Activated T-cell treated with anti-CD3 and anti-CD28 coated beads, Interleukin-2, amount 50 U/mL, for 4 hours (primary cell): Measurements from ENCODE around the gene RNASE8. TPM values are rescaled to one million over a fixed set of nuclear protein-coding genes. Genes with fewer than 3 reads are reported as not detected.
A peak's percentile ranks its signal among the peaks of the same experiment; 100 is the strongest.

ENCODE experiments used
- ATAC-seq, 2 donors: fragments of 200-7000 bp; cut with Tn5 transposase; one replicate each; pipeline ENCODE4 v1.10.0; 2021
- DNase-seq: peaks from one replicate; pipeline ENCODE4 v3.0.0-alpha.2; 2020
- H3K27me3 Mint-ChIP-seq: one replicate; pipeline ENCODE4 v1.8.0; 2021; ENCODE audit warnings: low read depth, mixed read lengths
- H3K36me3 Mint-ChIP-seq: one replicate; pipeline ENCODE4 v1.8.0; 2022; ENCODE audit warnings: mixed read lengths; ENCODE audit not compliant: insufficient read depth
- H3K4me1 Mint-ChIP-seq: one replicate; pipeline ENCODE4 v1.8.0; 2021; ENCODE audit warnings: low read depth, mixed read lengths
- H3K4me3 Mint-ChIP-seq: one replicate; pipeline ENCODE4 v1.8.0; 2021; ENCODE audit warnings: mild to moderate bottlenecking, moderate library complexity, mixed read lengths
- H3K9me3 Mint-ChIP-seq: one replicate; pipeline ENCODE4 v1.8.0; 2021; ENCODE audit warnings: mixed read lengths
- total RNA-seq, 3 donors: library from RNA; stranded (reverse); gene quantifications; one replicate each; pipeline ENCODE4 v1.2.1, GENCODE V29; 2021

RNASE8 gene
- total RNA-seq, 3 donors from 2014 or later = not detected

- ATAC-seq (peak; percentile 92 to 96), DNase-seq (peak; percentile 94)
- Mint-ChIP-seq H3K27me3 (peaks cover 2% of the 10 kb centered on the region), H3K4me3 (no peak overlapping the region), H3K9me3 (no peaks in the 10 kb centered on the region), H3K36me3 (no peaks in the 10 kb centered on the region), H3K4me1 (peaks cover 25% of the 10 kb centered on the region)
Measured at GRCh38 chr14:21092273-21093011, 34.8 kb downstream of the RNASE8 start.

- Mint-ChIP-seq H3K4me3 (no peak overlapping the region), H3K4me1 (peaks cover 20% of the 10 kb centered on the region), H3K27me3 (peaks cover 2% of the 10 kb centered on the region), H3K9me3 (no peaks in the 10 kb centered on the region), H3K36me3 (no peaks in the 10 kb centered on the region)
- DNase-seq = no peak
- no peak for ATAC-seq
Measured at GRCh38 chr14:21093018-21093417, 35.4 kb downstream of the RNASE8 start.

DNA sequence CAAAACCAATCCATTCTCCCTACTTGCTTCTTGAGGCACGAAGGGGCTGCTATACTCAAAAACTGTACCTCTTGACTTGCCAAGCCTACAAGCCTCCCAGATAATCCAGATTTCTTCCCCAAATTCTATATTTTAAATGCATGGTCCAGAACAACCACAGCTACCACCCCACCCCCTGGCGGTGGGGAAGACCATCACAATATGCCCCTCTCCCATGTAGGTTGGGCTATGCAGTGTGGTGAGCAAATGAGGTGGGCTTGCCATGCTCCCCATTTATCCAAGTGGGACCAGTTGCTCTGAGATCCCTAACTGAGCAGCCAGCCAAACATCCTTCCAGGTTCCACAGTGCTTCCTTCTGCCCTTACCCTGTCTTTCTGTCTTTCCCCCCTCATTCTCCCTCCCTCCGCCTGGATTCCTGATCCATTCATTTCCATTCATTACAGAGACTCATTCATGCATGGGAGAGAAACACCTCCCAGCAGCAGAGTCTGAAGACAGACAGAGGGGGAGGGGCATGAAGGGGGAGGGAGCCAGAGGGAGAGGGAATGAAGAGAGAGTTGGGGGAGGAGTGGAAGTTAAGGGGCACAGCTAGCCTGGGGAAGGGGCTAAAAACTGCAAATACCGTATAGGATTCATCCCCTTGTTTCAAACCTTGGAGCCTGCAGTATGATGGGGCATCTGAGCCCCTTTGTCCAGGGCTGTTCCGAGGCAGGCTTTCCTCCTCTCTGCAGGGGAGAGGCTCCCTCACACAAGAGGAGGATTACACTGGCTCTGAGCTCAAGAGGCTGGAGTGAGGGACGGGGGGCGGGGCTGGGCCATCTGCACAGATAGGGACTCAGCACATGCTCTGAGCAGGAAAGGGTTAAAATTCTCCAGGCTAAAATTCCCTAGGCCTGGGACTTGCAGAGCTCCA lies 36.4 kb downstream of the RNASE8 start:
- H3K9me3 Mint-ChIP-seq = no peaks in the 10 kb centered on the region
- ATAC-seq = no peak
- H3K4me1 Mint-ChIP-seq = peaks cover 19% of the 10 kb centered on the region
- peaks cover 2% of the 10 kb centered on the region for H3K27me3 Mint-ChIP-seq
- H3K36me3 Mint-ChIP-seq = no peaks in the 10 kb centered on the region
- no peak overlapping the region for H3K4me3 Mint-ChIP-seq
- no peak for DNase-seq

DNA sequence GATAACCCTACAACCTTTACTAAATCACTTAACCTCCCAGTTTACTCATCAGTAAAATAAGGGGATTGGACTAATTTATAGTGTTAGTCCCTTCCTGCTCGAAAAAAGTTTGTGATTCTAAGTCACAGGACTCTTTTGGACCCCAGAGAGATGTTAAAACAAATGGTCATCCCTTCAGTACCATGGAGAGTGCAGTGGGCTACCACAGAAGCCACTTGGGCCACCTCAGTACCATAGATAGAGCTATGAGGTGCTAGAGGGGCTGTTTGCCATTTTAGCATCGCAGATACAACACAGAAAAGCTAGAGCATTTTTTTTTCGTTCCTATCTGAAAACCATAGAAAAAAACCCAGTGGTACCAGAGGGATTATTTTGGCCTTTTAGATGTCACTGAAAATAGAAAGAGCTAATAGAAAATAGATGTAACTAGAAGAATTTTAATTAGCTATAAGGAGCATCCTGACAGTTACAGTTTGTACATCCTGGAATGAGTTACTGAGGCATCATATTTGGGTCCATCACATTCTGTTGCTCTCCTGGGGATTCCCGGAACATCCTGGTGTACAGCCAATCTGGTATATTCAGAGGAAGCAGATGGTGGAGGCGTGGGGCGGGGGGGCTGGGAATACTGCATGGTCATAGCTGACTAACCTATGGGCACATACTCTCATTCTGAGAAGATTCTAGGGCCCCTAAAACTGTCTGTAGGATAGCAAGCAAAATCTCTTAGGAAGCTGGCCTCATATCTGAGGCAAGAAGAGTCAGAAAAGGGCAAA lies 38.0 kb downstream of the RNASE8 start:
- Mint-ChIP-seq H3K4me1 (peaks cover 22% of the 10 kb centered on the region), H3K9me3 (no peaks in the 10 kb centered on the region), H3K4me3 (no peak overlapping the region), H3K36me3 (no peaks in the 10 kb centered on the region), H3K27me3 (peaks cover 2% of the 10 kb centered on the region)
- no peak for ATAC-seq
- no peak for DNase-seq

DNA sequence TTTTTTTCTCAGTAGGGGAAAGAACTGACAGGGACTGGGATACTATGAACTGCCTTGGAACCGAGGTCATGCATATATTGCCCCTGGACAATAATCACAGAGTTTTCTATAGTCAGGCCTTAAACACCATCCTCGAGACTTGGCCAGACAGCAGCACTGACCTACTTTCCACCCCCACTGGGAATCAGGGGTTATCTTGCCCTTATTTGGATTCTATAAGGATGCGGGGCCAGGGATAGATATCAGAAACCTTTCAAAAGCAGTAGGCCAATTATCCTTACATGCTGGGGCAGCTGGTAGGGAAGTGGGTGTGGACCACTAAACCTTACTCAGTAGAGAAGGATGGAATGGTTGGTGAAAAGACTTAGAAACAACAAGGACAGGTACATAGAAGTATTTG lies 38.8 kb downstream of the RNASE8 start:
- no peaks in the 10 kb centered on the region for H3K9me3 Mint-ChIP-seq
- peaks cover 3% of the 10 kb centered on the region for H3K27me3 Mint-ChIP-seq
- DNase-seq (no peak), ATAC-seq (no peak)
- H3K4me1 Mint-ChIP-seq = peaks cover 22% of the 10 kb centered on the region
- H3K4me3 Mint-ChIP-seq = peak overlapping the region; percentile 80
- no peaks in the 10 kb centered on the region for H3K36me3 Mint-ChIP-seq

DNA sequence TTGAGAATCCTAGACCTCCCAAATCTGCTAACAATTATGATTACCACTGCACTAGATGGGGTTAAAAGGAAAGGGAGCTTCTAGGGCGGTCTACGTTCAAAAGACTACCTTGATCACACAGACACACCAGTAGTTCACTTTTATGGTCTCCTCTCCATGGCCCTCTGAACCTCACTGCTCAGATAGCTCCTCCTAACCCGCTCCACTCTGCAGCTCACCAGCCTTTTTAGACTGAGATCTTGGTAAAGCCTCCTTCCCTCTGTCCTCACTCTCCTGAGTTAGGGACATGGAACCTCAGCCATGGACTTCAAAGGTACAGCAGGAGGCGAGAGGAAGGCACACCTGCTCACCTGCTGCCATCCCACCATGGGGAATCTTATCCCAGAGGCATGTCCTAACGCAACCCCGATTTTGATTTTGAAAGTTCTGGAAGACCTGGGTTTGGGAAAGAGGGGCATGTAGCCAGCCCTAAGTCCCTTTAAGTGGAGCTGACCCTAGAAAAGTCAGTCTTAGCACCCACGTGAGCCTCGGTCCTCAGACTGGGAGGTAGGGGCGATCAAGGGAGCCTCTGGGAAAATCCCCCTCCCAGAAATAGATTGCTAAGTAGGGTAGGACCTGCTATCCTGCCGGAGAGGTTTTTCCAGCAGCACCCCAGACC lies 39.5 kb downstream of the RNASE8 start:
- Mint-ChIP-seq H3K4me1 (peaks cover 23% of the 10 kb centered on the region), H3K36me3 (no peaks in the 10 kb centered on the region), H3K4me3 (peak overlapping the region; percentile 80), H3K27me3 (peaks cover 3% of the 10 kb centered on the region), H3K9me3 (no peaks in the 10 kb centered on the region)
- ATAC-seq (no peak), DNase-seq (no peak)

DNA sequence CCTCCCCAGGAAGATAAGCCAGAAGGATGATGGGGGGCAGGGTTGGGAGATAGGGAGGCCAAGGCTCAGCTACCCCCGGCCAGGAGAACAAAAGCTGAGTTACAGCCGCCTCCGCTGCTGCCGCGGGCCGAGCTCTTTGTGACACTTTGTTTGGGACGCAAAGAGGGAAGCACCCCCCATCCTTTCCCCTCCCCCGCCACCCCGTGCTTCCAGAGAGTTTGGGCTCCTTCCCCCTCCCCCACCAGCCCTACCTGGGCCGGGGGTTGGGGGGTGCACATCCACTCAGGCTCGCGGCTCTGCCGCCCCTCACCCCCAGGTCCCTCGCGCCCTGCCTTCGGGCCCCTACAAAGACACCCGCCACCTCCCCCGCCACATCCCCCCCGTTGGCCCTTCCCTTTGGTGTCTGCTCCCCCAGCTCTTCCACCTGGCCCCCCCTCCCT lies 40.0 kb downstream of the RNASE8 start:
- Mint-ChIP-seq H3K36me3 (no peaks in the 10 kb centered on the region), H3K4me1 (peaks cover 25% of the 10 kb centered on the region), H3K9me3 (no peaks in the 10 kb centered on the region), H3K27me3 (peaks cover 3% of the 10 kb centered on the region), H3K4me3 (peak overlapping the region; percentile 80)
- DNase-seq (no peak), ATAC-seq (peak in 1 of 2 donors; percentile 12)

DNA sequence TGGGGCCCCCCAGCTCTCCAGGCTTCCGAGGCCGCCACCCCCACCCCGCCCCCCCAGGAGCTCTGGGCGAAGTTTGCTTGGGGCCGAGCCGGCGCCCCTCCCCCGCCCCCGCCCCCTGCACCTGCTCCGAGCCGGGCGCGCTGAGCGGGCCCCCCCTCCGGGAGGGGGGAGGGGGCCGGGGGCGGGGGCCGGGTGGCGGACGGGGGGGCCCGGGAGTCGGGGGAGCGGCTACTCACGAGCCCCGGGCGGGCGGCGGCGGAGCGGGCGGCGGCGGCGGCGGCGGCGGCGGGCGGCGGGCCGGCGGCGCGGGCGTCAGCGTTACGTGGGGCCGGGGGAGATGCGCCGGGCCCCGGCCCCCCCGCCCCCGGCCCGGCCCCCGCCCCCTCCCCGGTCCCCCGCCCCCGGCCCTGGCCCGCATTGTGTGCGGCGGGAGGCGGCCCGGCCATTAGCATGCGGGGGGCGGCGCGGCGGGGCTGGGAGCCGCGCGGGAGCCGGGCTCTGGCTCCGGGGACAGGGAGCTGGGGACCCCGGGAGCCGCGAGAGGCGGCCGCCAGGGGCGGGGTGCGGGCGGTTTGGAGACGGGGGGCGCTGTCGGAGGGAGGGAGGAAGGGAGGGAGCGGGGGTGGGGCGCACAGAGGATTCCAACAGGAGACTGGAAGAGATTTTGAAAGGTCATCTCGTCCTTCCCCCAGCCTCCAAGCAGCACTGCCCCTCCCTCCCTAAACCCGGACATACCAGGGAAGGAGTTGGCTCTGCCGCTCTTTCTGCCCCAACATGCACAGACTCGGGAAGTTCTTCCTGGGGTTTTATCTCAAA lies 40.7 kb downstream of the RNASE8 start, which contains the start of gene ZNF219:
Gene ZNF219, minus strand, starts transcription at position 580 of the 816 bp plus-strand sequence. CDS start 5,064 bp downstream, outside the sequence.
- H3K36me3 Mint-ChIP-seq = no peaks in the 10 kb centered on the region
- DNase-seq (peak; percentile 17), ATAC-seq (peak; percentile 60 to 62)
- peaks cover 28% of the 10 kb centered on the region for H3K4me1 Mint-ChIP-seq
- no peaks in the 10 kb centered on the region for H3K9me3 Mint-ChIP-seq
- H3K27me3 Mint-ChIP-seq = peaks cover 3% of the 10 kb centered on the region
- H3K4me3 Mint-ChIP-seq = peak within 1 kb of the TSS; percentile 85

- no peak for DNase-seq
- ATAC-seq = no peak
- Mint-ChIP-seq H3K4me1 (peaks cover 30% of the 10 kb centered on the region), H3K4me3 (peak overlapping the region; percentile 85), H3K9me3 (no peaks in the 10 kb centered on the region), H3K36me3 (no peaks in the 10 kb centered on the region), H3K27me3 (peaks cover 3% of the 10 kb centered on the region)
Measured at GRCh38 chr14:21098892-21099595, 41.4 kb downstream of the RNASE8 start.

DNA sequence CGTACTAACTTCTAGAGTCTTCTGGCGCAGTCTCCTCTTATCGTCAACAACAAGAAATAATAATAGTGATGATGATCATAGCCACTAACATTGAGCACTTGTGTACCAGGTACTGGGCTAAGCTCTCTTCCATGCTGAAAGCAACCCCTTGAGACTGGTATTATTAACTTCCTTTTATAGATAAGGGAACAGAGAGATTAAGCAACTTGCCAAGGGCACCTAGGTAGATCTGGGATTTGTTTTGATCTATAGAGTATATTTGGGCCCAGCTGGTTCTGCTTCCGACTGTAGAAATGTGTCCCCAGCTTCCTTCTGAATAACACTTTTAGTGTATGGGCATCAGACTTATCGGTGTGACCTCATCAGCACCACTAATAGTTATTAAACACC lies 42.0 kb downstream of the RNASE8 start:
- no peak for DNase-seq
- Mint-ChIP-seq H3K4me3 (peak overlapping the region; percentile 85), H3K36me3 (no peaks in the 10 kb centered on the region), H3K4me1 (peaks cover 32% of the 10 kb centered on the region), H3K27me3 (peaks cover 3% of the 10 kb centered on the region), H3K9me3 (no peaks in the 10 kb centered on the region)
- ATAC-seq = no peak

DNA sequence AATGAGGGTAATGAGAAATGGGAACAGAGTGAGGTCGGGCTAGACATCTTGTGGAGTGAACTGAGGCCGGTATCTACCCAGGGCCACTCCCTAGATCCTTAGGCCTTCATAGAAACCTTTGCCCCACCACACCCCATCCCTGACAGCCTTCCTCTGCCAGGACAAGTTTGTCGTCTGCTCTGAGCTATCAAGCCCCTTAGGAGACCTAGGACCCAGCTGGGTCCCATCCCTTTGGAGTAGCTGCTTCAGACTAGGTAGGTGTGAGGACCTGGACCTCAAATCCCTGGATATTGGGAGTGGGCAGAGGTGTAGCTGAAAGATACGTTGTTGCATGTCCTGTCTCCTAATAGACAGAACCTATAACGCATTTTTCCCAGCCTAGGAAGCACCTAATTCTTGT lies 43.3 kb downstream of the RNASE8 start, which contains the start of gene TMEM253:
Gene TMEM253, plus strand, starts transcription at position 136 of the 400 bp plus-strand sequence. CDS start 278 bp downstream, outside the sequence.
- Mint-ChIP-seq H3K36me3 (no peaks in the 10 kb centered on the region), H3K27me3 (peaks cover 3% of the 10 kb centered on the region), H3K4me3 (no peak within 1 kb of the TSS), H3K4me1 (peaks cover 35% of the 10 kb centered on the region), H3K9me3 (no peaks in the 10 kb centered on the region)
- DNase-seq (no peak), ATAC-seq (no peak)

DNA sequence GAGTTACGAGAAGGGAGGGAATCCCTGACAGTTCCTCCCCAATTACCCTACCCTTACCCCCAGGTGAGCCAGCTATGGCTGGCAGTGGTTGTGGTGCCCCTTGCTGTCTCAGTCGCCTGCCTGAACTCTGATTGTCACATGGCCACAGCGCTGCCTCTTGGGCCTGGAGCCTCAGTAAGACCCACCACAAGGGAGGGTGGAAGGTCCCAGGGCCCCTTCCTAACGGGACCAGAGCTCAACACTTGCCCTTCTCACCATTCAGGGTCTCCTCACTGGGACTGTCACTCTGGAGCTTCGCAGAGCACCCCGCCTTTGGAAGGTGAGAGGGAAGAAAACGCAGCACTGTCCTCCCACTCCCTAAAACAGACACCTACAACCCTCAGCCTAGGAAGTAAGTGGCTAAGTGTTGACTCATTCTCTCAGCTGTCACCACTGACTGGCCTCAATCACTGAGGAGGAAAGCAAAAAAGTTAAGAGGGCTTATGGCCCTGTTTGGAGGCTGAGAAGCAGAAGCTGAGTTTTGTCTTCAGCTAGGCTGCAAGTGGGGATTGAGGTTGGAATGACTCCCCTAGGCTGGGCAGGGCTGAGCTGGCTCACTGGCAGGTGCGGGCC lies 44.3 kb downstream of the RNASE8 start:
- Mint-ChIP-seq H3K9me3 (no peaks in the 10 kb centered on the region), H3K4me1 (peaks cover 39% of the 10 kb centered on the region), H3K4me3 (no peak overlapping the region), H3K27me3 (peaks cover 3% of the 10 kb centered on the region), H3K36me3 (no peaks in the 10 kb centered on the region)
- ATAC-seq (no peak), DNase-seq (no peak)
